PC-9 (cell line): ENCODE results near the gene SPAG17. TPM values are rescaled to one million over a fixed set of nuclear protein-coding genes. Genes with fewer than 3 reads are reported as not detected.

Experiments
- BruUV-seq: library from RNA; stranded (reverse); fragments of 400-500 nt; replicated peaks from 2 replicates; lab custom pipeline; 2021; lab: Mats Ljungman, UMichigan
- CTCF ChIA-PET: fragments of 300-600 bp; sonication (Branson Sonifier 250); formaldehyde crosslinking; loops from one replicate; lab custom pipeline; 2022; ENCODE audit warnings: antibody characterized with exemption; lab: Charles Lee
- POLR2A ChIA-PET: fragments of 300-600 bp; sonication (Branson Sonifier 250); formaldehyde crosslinking; loops from one replicate; lab custom pipeline; 2022; ENCODE audit warnings: antibody characterized with exemption; ENCODE audit not compliant: unreplicated experiment; lab: Charles Lee
- DNase-seq, 2 experiments: peaks; one replicate each; pipeline versions ENCODE4 v3.0.0 to v3.0.0-alpha.2; 2015 to 2022; ENCODE audit warnings: mixed read lengths in 1 of 2
- H2AFZ ChIP-seq: fragments of 200-600 bp; sonication (generic); 2 replicates; pipeline ENCODE4 v1.8.1; 2017; ENCODE audit warnings: antibody characterized with exemption
- H3F3A ChIP-seq: fragments of 200-600 bp; sonication (generic); 2 replicates; pipeline ENCODE4 v1.8.1; 2017; ENCODE audit warnings: antibody characterized with exemption, mild to moderate bottlenecking, low read depth; ENCODE audit not compliant: insufficient read depth
- H3K27ac ChIP-seq: fragments of 200-600 bp; sonication (generic); 2 replicates; pipeline ENCODE4 v1.6.1; 2016; ENCODE audit warnings: mixed run types
- H3K27me3 ChIP-seq: fragments of 200-600 bp; sonication (generic); 2 replicates; pipeline ENCODE4 v1.6.1; 2016; ENCODE audit warnings: low read depth, mixed run types; ENCODE audit not compliant: insufficient read depth
- H3K36me3 ChIP-seq: fragments of 200-600 bp; sonication (generic); 2 replicates; pipeline ENCODE4 v1.6.1; 2016; ENCODE audit warnings: low read depth, mixed run types
- H3K4me1 ChIP-seq: fragments of 200-600 bp; sonication (generic); replicated peaks from 2 replicates; pipeline ENCODE4 v1.6.1; 2016; ENCODE audit warnings: mixed run types; ENCODE audit not compliant: insufficient read depth
- H3K4me2 ChIP-seq: fragments of 200-600 bp; sonication (generic); 2 replicates; pipeline ENCODE4 v1.6.1; 2017; ENCODE audit warnings: mixed run types
- H3K4me3 ChIP-seq: fragments of 200-600 bp; sonication (generic); 2 replicates; pipeline ENCODE4 v1.6.1; 2016; ENCODE audit warnings: mixed run types
- H3K79me2 ChIP-seq: fragments of 200-600 bp; sonication (generic); 2 replicates; pipeline ENCODE4 v1.6.1; 2017; ENCODE audit warnings: low read depth, mixed run types
- H3K9me2 ChIP-seq: fragments of 200-600 bp; sonication (generic); 2 replicates; pipeline ENCODE4 v1.8.1; 2017; ENCODE audit warnings: mild to moderate bottlenecking; ENCODE audit not compliant: insufficient read depth
- H3K9me3 ChIP-seq: fragments of 200-600 bp; sonication (generic); 2 replicates; pipeline ENCODE4 v1.8.1; 2016; ENCODE audit warnings: low read depth; ENCODE audit not compliant: insufficient read depth
- H4K20me1 ChIP-seq: fragments of 200-600 bp; sonication (generic); 2 replicates; pipeline ENCODE4 v1.8.1; 2017; ENCODE audit not compliant: insufficient read depth
- CTCF ChIP-seq: fragments of 200-600 bp; sonication (generic); conservative IDR thresholded peaks from 2 replicates; pipeline ENCODE4 v1.6.1; 2017; ENCODE audit warnings: mixed run types, antibody characterized with exemption, mild to moderate bottlenecking, moderate library complexity
- EZH2 ChIP-seq: fragments of 200-600 bp; sonication (generic); IDR thresholded peaks from 2 replicates; pipeline ENCODE4 v1.8.0; 2017; ENCODE audit warnings: antibody characterized with exemption, low read depth
- intact Hi-C: fragments of 100-400 bp; cut with micrococcal nuclease; formaldehyde crosslinking; loops from one replicate; pipeline ENCODE4 v1.10.0; 2022; ENCODE audit not compliant: unreplicated experiment
- total RNA-seq: library from RNA; stranded (reverse); gene quantifications from 2 replicates; pipeline ENCODE4 v1.2.3, GENCODE V29; 2021

Gene SPAG17
- total RNA-seq, 1 experiment from 2014 or later, result not detected

DNA sequence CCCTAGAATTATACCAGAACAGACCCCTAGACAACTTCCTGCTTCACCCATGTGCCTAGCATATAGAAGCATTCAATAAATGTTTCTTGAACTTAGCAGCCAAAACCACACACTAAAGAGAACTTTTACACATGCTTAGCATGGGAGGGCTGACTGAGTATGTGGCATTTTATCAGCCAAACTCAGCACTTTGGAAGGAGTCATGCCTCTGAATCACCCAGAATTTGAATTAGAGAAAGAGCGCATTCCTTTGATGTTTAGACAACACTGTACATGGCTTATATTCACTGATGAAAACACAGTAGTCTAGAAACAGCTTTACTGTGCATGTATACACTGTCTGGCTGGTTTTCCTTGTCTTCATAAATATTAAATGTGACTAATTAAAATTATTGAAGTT, 26.1 kb downstream of the SPAG17 start:
- no peak for TF ChIP-seq EZH2
- no peak for TF ChIP-seq CTCF
- H3K9me2 ChIP-seq, result no peaks in the 10 kb centered on the region

DNA sequence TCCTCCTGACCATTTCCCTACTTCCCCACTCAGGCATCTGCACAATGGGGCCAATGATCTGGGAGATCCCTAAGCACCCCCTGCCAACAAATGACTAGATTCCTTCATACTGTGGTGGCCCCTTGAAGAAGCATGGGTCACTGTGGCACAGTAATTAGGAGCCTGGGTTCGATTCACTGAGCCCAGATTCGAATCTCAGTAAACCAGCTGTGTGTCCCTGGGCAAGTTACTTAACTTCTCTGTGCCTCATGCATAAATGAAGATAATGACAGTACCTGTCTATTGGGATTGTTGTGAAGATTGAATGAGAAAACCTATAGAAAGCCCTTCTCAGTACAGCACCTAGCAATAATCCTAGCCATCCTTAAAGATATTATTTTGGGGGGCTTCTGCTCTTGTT, 27.5 kb downstream of the SPAG17 start:
- no peaks in the 10 kb centered on the region for H4K20me1 ChIP-seq
- no peak for DNase-seq
- H3K36me3 ChIP-seq, result no peaks in the 10 kb centered on the region
- intact Hi-C loops, result loop anchor here (10.0 kb wide), 1 partner anchor 557 kb away; no protein-coding TSS in a partner anchor
- BruUV-seq, result no TSS peak
- no peaks in the 10 kb centered on the region for H3K4me1 ChIP-seq
- H3K79me2 ChIP-seq, result no peaks in the 10 kb centered on the region
- no peak overlapping the region for H3K4me3 ChIP-seq
- no peaks in the 10 kb centered on the region for H3K27me3 ChIP-seq
- no peak overlapping the region for H2AFZ ChIP-seq
- ChIA-PET CTCF (no interaction called here), POLR2A (no interaction called here)
- no peaks in the 10 kb centered on the region for H3K9me2 ChIP-seq
- no peak overlapping the region for H3K4me2 ChIP-seq
- no peaks in the 10 kb centered on the region for H3K9me3 ChIP-seq
- H3F3A ChIP-seq, result no peaks in the 10 kb centered on the region
- H3K27ac ChIP-seq, result no peak overlapping the region
- TF ChIP-seq EZH2, result no peak
- TF ChIP-seq CTCF, result no peak

More for the DNA sequence above, 26.1 kb downstream of the SPAG17 start:
- ChIA-PET POLR2A (no interaction called here), CTCF (no interaction called here)
- DNase-seq, result no peak
- H4K20me1 ChIP-seq, result no peaks in the 10 kb centered on the region
- H2AFZ ChIP-seq, result no peak overlapping the region
- BruUV-seq, result no TSS peak
- no peaks in the 10 kb centered on the region for H3K4me1 ChIP-seq
- no peaks in the 10 kb centered on the region for H3K9me3 ChIP-seq
- no peak overlapping the region for H3K4me2 ChIP-seq
- H3K27ac ChIP-seq, result no peak overlapping the region
- no peaks in the 10 kb centered on the region for H3K79me2 ChIP-seq
- H3K36me3 ChIP-seq, result no peaks in the 10 kb centered on the region
- H3K27me3 ChIP-seq, result no peaks in the 10 kb centered on the region
- intact Hi-C loops, result loop anchor here (10.0 kb wide), 1 partner anchor 556 kb away; no protein-coding TSS in a partner anchor
- H3K4me3 ChIP-seq, result no peak overlapping the region
- H3F3A ChIP-seq, result no peaks in the 10 kb centered on the region

DNA sequence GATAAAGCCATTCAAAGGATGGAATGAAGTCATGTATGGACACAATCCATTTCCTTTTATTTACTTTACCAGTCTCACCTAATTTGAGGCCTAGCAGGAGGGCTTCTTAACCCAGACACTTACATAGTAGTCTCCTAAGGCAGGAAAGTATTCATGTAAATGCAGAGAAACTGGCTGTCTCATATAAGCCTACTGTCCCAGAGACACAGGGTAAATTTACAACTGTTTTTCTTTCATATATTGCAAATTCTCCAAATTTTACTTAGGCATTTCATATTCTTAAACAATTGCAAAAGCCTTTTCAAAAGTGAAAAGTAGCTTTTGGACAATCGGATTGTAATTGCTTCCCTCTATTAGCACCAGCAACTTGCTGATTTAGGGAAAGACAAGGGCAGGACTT, 29.9 kb downstream of the SPAG17 start:
- Histone ChIP-seq H4K20me1 (no peaks in the 10 kb centered on the region), H3K4me3 (no peak overlapping the region), H3K9me2 (no peaks in the 10 kb centered on the region), H3K36me3 (no peaks in the 10 kb centered on the region), H3K9me3 (no peaks in the 10 kb centered on the region), H3K27me3 (no peaks in the 10 kb centered on the region), H2AFZ (no peak overlapping the region), H3K79me2 (no peaks in the 10 kb centered on the region), H3K27ac (no peak overlapping the region), H3K4me2 (no peak overlapping the region), H3F3A (no peaks in the 10 kb centered on the region), H3K4me1 (no peaks in the 10 kb centered on the region)
- intact Hi-C loops, result loop anchor here (10.0 kb wide), 1 partner anchor 560 kb away; no protein-coding TSS in a partner anchor
- ChIA-PET CTCF (no interaction called here), POLR2A (no interaction called here)
- no TSS peak for BruUV-seq
- no peak for TF ChIP-seq CTCF
- TF ChIP-seq EZH2, result no peak
- DNase-seq, result no peak
